Mononuclear cell (primary cell): ENCODE results near the gene TPX2. TPM values are rescaled to one million over a fixed set of nuclear protein-coding genes. Genes with fewer than 3 reads are reported as not detected.

Source experiments
- H3K27me3 ChIP-seq: 2 replicates; pipeline ENCODE4 v1.6.0; 2011; ENCODE audit warnings: low read length, control low read depth; ENCODE audit not compliant: insufficient read depth
- H3K4me1 ChIP-seq: 2 replicates; pipeline ENCODE4 v1.5.1; 2011; ENCODE audit warnings: mild to moderate bottlenecking, low read length, control low read depth; ENCODE audit not compliant: insufficient read depth
- H3K4me3 ChIP-seq: 2 replicates; pipeline ENCODE4 v1.5.1; 2011; ENCODE audit warnings: mild to moderate bottlenecking, low read length, moderate library complexity
- H3K9me3 ChIP-seq: 2 replicates; pipeline ENCODE4 v1.5.1; 2011; ENCODE audit warnings: low read depth, mild to moderate bottlenecking, control low read depth, low read length
- total RNA-seq: library from RNA; depleted of rRNA; stranded (reverse); fragments of >200 nt; gene quantifications from one replicate; pipeline ENCODE4 v1.2.3, GENCODE V29; 2012

TPX2 gene
- total RNA-seq, 1 donor: 1.7 TPM

DNA sequence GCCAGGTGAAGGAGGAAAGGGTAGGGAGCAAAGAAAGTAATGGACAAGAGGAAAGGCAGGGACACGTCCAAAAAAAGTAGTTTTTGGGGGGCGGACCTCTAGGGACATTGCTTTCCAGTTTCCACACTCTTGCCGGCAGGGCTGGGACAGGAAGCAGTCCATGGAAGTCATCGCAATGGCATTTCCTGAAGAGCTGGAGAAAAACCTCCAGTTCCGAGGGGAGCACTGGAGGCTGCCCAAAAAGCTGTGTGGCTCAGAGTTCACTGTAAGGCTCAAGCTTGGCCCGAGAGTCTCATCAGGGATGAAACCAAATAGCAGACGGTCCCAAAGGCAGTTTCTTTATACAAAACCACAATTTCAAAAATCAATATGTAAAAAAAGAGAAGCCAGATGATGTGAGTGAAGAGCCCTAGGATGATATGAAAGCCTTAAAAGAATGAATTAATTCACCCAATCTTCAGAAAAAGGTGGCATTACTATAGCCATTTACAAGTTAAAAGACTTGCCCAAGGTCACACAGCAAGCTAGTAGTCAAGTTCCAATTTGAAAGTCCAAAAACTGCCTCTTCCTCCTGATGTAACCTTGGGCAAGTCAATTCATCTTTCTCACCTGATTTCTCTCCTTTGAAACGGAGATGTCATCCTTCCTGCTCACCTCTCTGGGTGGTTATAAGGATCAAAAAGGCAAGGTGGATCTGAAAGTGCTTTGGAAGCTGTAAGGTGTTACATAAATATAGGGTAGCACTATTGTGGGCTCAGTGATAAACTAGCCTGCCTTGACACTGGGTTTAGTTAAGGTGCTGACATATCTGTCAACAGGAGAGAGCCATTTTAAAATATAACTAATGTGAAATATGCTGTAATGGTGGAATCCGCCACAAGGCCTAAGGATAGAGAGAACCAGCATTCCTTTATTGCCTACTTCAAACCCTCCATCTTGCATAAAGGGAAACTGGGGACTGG lies 25.5 kb upstream of the TPX2 start:
- H3K27me3 ChIP-seq: no peaks in the 10 kb centered on the region
- no peak overlapping the region for H3K4me3 ChIP-seq
- H3K9me3 ChIP-seq: no peaks in the 10 kb centered on the region
- peaks cover 58% of the 10 kb centered on the region for H3K4me1 ChIP-seq

DNA sequence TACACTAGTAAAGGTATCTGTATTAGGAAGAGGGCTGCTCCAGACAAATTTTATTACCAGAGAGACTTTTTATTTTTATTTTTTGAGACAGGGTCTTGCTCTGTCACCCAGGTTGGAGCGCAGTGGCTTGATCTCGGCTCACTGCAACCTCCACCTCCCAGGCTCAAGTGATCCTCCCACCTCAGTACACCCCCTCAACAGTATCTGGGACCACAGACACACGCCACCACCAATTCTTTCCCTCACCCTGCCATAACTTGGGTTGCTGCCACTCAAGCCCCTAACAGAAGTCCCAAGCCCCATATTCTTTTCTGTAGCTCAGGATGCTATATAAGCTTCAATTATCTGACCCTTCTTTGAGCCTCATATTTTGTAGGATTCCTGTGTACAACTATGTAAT lies 23.3 kb upstream of the TPX2 start:
- Histone ChIP-seq H3K4me3 (no peak overlapping the region), H3K27me3 (no peaks in the 10 kb centered on the region), H3K9me3 (no peaks in the 10 kb centered on the region), H3K4me1 (peaks cover 67% of the 10 kb centered on the region)

- H3K9me3 ChIP-seq: no peaks in the 10 kb centered on the region
- peaks cover 71% of the 10 kb centered on the region for H3K4me1 ChIP-seq
- no peaks in the 10 kb centered on the region for H3K27me3 ChIP-seq
- H3K4me3 ChIP-seq: no peak overlapping the region
Measured at GRCh38 chr20:31716351-31716750, 22.7 kb upstream of the TPX2 start.

DNA sequence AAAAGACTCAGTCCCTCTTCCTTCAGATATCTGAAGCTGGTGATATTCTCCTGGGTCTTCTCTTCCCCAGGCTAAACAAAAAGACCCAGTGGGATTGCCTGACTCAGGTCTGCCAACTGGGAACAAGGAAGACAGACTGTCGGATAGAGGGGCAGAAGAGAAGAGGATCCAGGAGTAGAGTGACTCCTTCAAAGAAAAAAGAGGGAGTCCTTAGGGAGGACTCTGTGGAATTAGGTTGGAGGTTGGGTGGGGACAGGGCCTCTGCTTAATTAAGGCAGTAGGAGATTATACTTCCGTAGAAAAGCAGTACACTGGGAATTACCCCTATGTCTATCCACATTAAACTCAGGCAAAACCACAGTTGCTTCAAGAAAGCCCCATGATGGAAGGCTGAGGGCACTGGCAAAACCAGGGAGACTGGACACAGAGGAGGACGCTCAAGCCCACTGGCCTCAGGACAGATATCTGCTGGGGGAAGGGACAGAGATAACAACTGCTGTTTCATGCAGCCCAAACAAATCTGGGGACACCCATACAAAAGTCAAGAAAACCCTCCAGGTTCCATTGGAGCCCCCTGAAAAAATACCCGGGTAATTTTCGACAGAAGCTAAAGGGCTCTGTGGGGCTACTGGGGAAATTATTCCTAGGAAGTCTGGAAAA lies 22.1 kb upstream of the TPX2 start:
- H3K27me3 ChIP-seq: no peaks in the 10 kb centered on the region
- no peaks in the 10 kb centered on the region for H3K9me3 ChIP-seq
- H3K4me3 ChIP-seq: no peak overlapping the region
- H3K4me1 ChIP-seq: peaks cover 76% of the 10 kb centered on the region

GRCh38 chr20:31717478-31718201 lies 21.4 kb upstream of the TPX2 start:
- peaks cover 72% of the 10 kb centered on the region for H3K4me1 ChIP-seq
- H3K4me3 ChIP-seq: no peak overlapping the region
- H3K9me3 ChIP-seq: no peaks in the 10 kb centered on the region
- H3K27me3 ChIP-seq: no peaks in the 10 kb centered on the region

DNA sequence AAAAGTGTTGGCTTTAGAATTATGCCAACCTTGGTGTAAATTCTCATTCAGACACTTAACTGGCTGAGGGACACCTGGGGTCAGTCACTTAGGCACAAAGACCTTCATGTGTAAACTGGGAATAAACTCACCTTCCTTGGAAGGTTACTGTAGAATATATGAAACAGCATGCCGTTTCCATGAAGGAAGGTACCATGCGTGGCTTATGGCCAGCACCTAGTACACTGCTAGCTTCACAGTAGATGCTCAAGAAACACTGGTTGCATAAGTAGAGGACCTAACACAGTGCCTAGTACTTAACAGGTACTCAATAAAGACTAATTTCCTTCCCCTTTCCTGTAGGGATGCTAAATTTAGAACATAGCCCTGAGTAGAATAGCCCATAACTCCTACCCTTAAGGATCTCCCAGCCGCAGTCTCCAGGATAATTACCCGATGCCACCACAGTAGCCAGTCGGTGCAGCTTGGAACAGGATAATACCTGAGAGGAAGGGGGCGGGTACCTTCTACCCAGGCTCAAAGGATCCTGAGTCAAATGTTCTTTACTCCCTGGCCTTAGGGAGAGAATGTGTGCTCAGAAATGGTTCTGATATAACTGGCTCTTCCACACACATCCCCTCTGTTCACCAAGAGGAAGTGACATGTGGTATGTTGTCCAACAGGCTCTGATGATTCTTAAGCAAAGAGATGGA lies 20.0 kb upstream of the TPX2 start:
- Histone ChIP-seq H3K27me3 (no peaks in the 10 kb centered on the region), H3K9me3 (no peaks in the 10 kb centered on the region), H3K4me1 (peaks cover 65% of the 10 kb centered on the region), H3K4me3 (no peak overlapping the region)

DNA sequence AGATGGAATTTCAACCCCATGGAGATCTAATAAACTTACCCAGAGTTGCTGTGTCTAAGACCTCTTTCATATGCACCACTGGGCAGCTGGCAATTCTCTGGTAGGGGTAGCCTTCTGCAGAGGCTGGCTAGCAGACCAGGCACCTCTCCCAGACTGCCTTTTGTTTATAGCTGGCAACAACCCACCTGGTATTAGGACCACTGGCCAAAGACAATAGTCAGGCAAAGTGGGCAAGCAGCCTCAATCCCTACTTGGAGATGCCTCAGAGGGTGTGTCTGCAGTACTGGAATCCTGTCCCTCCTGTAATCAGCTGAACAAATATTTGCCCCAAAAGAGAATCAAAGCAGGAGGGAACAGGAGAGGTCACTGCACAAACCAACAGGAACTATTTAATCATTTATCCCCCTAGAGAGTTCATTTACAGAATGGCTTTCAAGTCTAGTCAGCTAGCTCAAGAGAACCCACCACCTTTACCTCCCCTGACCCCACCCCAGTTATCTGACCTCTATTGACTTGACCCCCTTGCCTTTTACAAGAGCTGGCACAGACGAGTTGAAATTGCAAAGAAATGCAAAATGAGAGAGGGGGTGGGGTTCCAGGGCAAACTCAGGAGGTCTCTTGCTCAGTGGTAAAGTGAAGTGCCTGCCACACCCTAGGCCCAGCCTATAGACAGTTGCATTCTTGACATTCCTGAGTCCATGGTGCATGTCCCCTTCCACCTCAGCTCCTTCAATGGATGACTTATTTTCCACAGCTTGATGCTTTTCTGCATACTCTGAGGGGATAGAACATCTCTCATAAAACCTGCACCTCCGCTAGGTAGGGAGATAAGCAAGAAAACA lies 19.2 kb upstream of the TPX2 start:
- Histone ChIP-seq H3K27me3 (no peaks in the 10 kb centered on the region), H3K4me1 (peaks cover 66% of the 10 kb centered on the region), H3K4me3 (no peak overlapping the region), H3K9me3 (no peaks in the 10 kb centered on the region)

DNA sequence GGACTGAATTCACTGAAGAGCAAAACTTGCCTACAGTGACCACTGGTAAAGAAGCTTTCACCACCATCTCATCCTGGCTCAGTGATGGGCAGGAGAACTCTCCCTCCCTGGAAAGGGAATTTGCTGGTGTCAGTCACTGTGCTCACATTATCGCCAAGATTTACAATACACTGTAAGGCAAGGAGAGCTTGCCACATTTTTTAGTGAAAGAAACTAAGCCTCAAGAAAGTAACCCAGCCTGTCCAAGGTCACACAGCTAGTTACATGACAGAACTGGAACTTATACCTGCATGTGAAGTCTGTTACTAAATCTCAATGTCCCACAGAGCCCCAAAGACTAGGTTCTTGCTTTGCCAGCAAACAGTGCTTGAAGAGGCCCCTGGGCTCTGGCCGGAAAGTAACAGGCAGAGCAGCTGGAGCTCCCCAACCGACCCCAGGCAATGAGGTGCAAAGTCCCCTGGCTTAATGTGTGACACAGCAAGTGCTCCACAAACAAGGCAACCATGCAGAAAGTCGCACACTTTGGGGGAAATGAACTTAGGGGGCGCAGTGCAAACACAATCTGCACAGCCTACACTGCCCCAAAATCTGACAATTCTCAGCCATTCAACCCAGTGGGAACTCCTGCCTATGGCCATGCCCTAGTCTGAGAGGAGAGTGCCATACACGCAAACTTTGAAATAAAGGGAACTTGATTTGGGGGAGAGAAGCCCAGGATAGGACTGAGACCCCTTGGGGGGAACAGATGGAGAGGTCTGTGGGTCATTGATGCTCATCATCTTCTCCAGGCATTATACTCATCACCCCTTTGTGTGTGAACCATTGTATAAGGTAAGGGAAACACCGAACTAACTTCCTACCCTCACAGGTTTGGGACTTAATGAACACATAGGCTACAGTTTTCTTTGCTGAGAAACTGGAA lies 18.3 kb upstream of the TPX2 start:
- peaks cover 64% of the 10 kb centered on the region for H3K4me1 ChIP-seq
- H3K27me3 ChIP-seq: no peaks in the 10 kb centered on the region
- no peaks in the 10 kb centered on the region for H3K9me3 ChIP-seq
- H3K4me3 ChIP-seq: peak overlapping the region; percentile 79

GRCh38 chr20:31721408-31722256 lies 17.5 kb upstream of the TPX2 start:
- Histone ChIP-seq H3K27me3 (no peaks in the 10 kb centered on the region), H3K4me3 (peak overlapping the region; percentile 79), H3K9me3 (no peaks in the 10 kb centered on the region), H3K4me1 (peaks cover 60% of the 10 kb centered on the region)

- Histone ChIP-seq H3K4me3 (peak within 1 kb of the TSS; percentile 79), H3K9me3 (no peaks in the 10 kb centered on the region), H3K4me1 (peaks cover 58% of the 10 kb centered on the region), H3K27me3 (no peaks in the 10 kb centered on the region)
Measured at GRCh38 chr20:31722257-31723068, 16.6 kb upstream of the TPX2 start, which contains the start of gene BCL2L1. TSS of gene BCL2L1 (minus strand) at chr20:31722868. CDS start at chr20:31722218, 650 bp downstream.

- Histone ChIP-seq H3K4me3 (peak overlapping the region; percentile 79), H3K27me3 (no peaks in the 10 kb centered on the region), H3K4me1 (peaks cover 56% of the 10 kb centered on the region), H3K9me3 (no peaks in the 10 kb centered on the region)
Measured at GRCh38 chr20:31723069-31723318, 16.1 kb upstream of the TPX2 start.
